Prostate gland (tissue), 2 donors: Measurements from ENCODE around the gene PTPN7.

Source experiments
- CTCF ChIP-seq, 4 experiments: fragments of 200-600 bp in 2 of 4; fragments of 450-650 bp in 2 of 4; sonication (generic) in 2 of 4; IDR thresholded peaks; 1 replicate in 3 of 4; 2 replicates in 1 of 4; pipeline ENCODE4 v1.5.1; 2016 to 2019; ENCODE audit warnings: antibody characterized with exemption in 4 of 4, mild to moderate bottlenecking in 2 of 4, moderate library complexity in 2 of 4
- POLR2A ChIP-seq: fragments of 450-650 bp; IDR thresholded peaks from one replicate; pipeline ENCODE4 v1.6.1; 2016; ENCODE audit warnings: antibody characterized with exemption, mild to moderate bottlenecking
- POLR2AphosphoS5 ChIP-seq: sonication (generic); formaldehyde crosslinking; IDR thresholded peaks from one replicate; pipeline ENCODE4 v1.6.1; 2017; ENCODE audit warnings: antibody characterized with exemption

GRCh38 chr1:202155478-202156021 is 4.9 kb downstream of the PTPN7 start:
- TF ChIP-seq POLR2A (no peak), CTCF (IDR thresholded peaks at IDR 0.05) (no peak), POLR2AphosphoS5 (no peak)
